A549 (cell line): ENCODE data around the gene PUS7. TPM values are rescaled to one million over a fixed set of nuclear protein-coding genes. Genes with fewer than 3 reads are reported as not detected.

Source experiments
- ATAC-seq, 2 experiments: fragments of 200-7000 bp in 1 of 2; fragments of >200 bp in 1 of 2; cut with Nextera tagmentation in 1 of 2; cut with Tn5 transposase in 1 of 2; 3 replicates each; pipeline versions ENCODE4 v1.8.0 to v1.9.1; 2018 to 2020; ENCODE audit warnings: mild to moderate bottlenecking in 1 of 2, moderate library complexity in 1 of 2
- CTCF ChIA-PET: fragments of 300-600 bp; sonication (Branson Sonifier 250); formaldehyde crosslinking; extraction: SDS; loops from one replicate; lab custom pipeline; 2021; ENCODE audit warnings: antibody characterized with exemption, inconsistent platforms; lab: Yijun Ruan, JAX
- POLR2A ChIA-PET: fragments of 350-600 bp; formaldehyde crosslinking; extraction: SDS; loops from one replicate; lab custom pipeline; 2021; ENCODE audit warnings: antibody characterized with exemption, inconsistent platforms; lab: Yijun Ruan, JAX
- DNase-seq, 2 experiments: peaks; one replicate each; pipeline versions ENCODE4 v3.0.0 to v3.0.0-alpha.2; 2011 to 2016; ENCODE audit warnings: low read depth in 1 of 2, low spot score in 1 of 2
- FAIRE-seq: peaks from 2 replicates; lab custom pipeline; 2011; peaks lifted over from hg19 to GRCh38; lab: Jason Lieb, UNC
- H3K27ac ChIP-seq, 2 experiments: fragments of >200 bp; sonication (Bioruptor Twin); formaldehyde crosslinking; 3 replicates each; pipeline ENCODE4 v1.5.1; 2016 to 2017
- H3K4me1 ChIP-seq: fragments of >200 bp; sonication (Bioruptor Twin); formaldehyde crosslinking; 3 replicates; pipeline ENCODE4 v1.6.1; 2016
- H3K4me2 ChIP-seq: fragments of >200 bp; sonication (Bioruptor Twin); formaldehyde crosslinking; 3 replicates; pipeline ENCODE4 v1.6.1; 2016
- H3K4me3 ChIP-seq: fragments of >200 bp; sonication (Bioruptor Twin); formaldehyde crosslinking; 3 replicates; pipeline ENCODE4 v1.5.1; 2016
- H3K9me3 ChIP-seq: fragments of >200 bp; sonication (Bioruptor Twin); formaldehyde crosslinking; 3 replicates; pipeline ENCODE4 v1.6.1; 2016
- BHLHE40 ChIP-seq: IDR thresholded peaks from 2 replicates; pipeline ENCODE4 v1.6.1; 2012; ENCODE audit warnings: low read depth, low read length, inconsistent platforms
- CBX8 ChIP-seq: fragments of 200-600 bp; sonication (generic); IDR thresholded peaks from 2 replicates; pipeline ENCODE4 v1.6.1; 2016
- CEBPB ChIP-seq, 2 experiments: fragments of >200 bp in 1 of 2; sonication (Bioruptor Twin) in 1 of 2; formaldehyde crosslinking in 1 of 2; IDR thresholded peaks; 2 replicates each; pipeline ENCODE4 v1.6.1; 2012 to 2016
- EHMT2 ChIP-seq: fragments of 200-600 bp; sonication (generic); IDR thresholded peaks from 2 replicates; pipeline ENCODE4 v1.6.1; 2016; ENCODE audit warnings: antibody characterized with exemption, low read depth, mild to moderate bottlenecking, moderate library complexity
- FOSL2 ChIP-seq, 2 experiments: fragments of 450-650 bp in 1 of 2; fragments of >200 bp in 1 of 2; sonication (Bioruptor Twin) in 1 of 2; formaldehyde crosslinking; IDR thresholded peaks; 2 replicates each; pipeline versions ENCODE4 v1.5.0 to v1.6.1; 2016 to 2020; ENCODE audit warnings: mild to moderate bottlenecking in 1 of 2, moderate library complexity in 1 of 2
- HEYL ChIP-seq: fragments of 250-450 bp; sonication (Bioruptor Pico); IDR thresholded peaks from 2 replicates; pipeline ENCODE4 v1.8.0; 2021; ENCODE audit warnings: mild to moderate bottlenecking, moderate library complexity
- HOXA7 ChIP-seq: fragments of 250-450 bp; sonication (Bioruptor Pico); IDR thresholded peaks from 2 replicates; pipeline ENCODE4 v1.5.0; 2020; ENCODE audit warnings: mild to moderate bottlenecking, moderate library complexity
- HOXB13 ChIP-seq: fragments of 250-450 bp; sonication (Bioruptor Pico); IDR thresholded peaks from 2 replicates; pipeline ENCODE4 v1.5.0; 2020; ENCODE audit warnings: low read depth, mild to moderate bottlenecking, moderate library complexity
- HOXB5 ChIP-seq: fragments of 250-450 bp; sonication (Bioruptor Pico); IDR thresholded peaks from 2 replicates; pipeline ENCODE4 v1.5.0; 2020; ENCODE audit warnings: mild to moderate bottlenecking, moderate library complexity
- JUN ChIP-seq, 2 experiments: fragments of >200 bp; sonication (Bioruptor Twin); formaldehyde crosslinking; IDR thresholded peaks; 2 replicates in 1 of 2; 3 replicates in 1 of 2; pipeline ENCODE4 v1.6.1; 2016 to 2017
- KDM1A ChIP-seq: fragments of 200-600 bp; sonication (generic); IDR thresholded peaks from 2 replicates; pipeline ENCODE4 v1.6.1; 2016; ENCODE audit warnings: low read depth, mild to moderate bottlenecking
- KDM5A ChIP-seq: fragments of 200-600 bp; sonication (generic); IDR thresholded peaks from 2 replicates; pipeline ENCODE4 v1.6.1; 2016; ENCODE audit warnings: antibody characterized with exemption, mild to moderate bottlenecking
- MAZ ChIP-seq: fragments of 150-350 bp; IDR thresholded peaks from 2 replicates; pipeline ENCODE4 v1.6.1; 2014; ENCODE audit warnings: antibody characterized with exemption, low read depth, low read length, borderline replicate concordance
- MYC ChIP-seq: IDR thresholded peaks from 2 replicates; pipeline ENCODE4 v1.6.1; 2012; ENCODE audit warnings: mild to moderate bottlenecking, inconsistent platforms, low read length, improper control_type of control experiment, borderline replicate concordance
- PHF8 ChIP-seq: fragments of 200-600 bp; sonication (generic); IDR thresholded peaks from 2 replicates; pipeline ENCODE4 v1.6.1; 2016; ENCODE audit warnings: low read depth, mild to moderate bottlenecking, antibody characterized with exemption, moderate library complexity, borderline replicate concordance
- RCOR1 ChIP-seq: fragments of 150-350 bp; IDR thresholded peaks from 2 replicates; pipeline ENCODE4 v1.6.1; 2014; ENCODE audit warnings: antibody characterized with exemption, low read length, low read depth
- SMC3 ChIP-seq: fragments of >200 bp; sonication (Bioruptor Twin); formaldehyde crosslinking; IDR thresholded peaks from 3 replicates; pipeline ENCODE4 v1.6.1; 2018; ENCODE audit warnings: inconsistent platforms
- TP53 ChIP-seq: fragments of 250-450 bp; sonication (Bioruptor Pico); IDR thresholded peaks from 2 replicates; pipeline ENCODE4 v1.5.0; 2021; ENCODE audit warnings: mild to moderate bottlenecking, moderate library complexity
- ZC3H11A ChIP-seq: fragments of 450-650 bp; IDR thresholded peaks from 2 replicates; pipeline ENCODE4 v1.6.1; 2014; ENCODE audit warnings: antibody characterized with exemption, mild to moderate bottlenecking
- ZFP36 ChIP-seq: fragments of 450-650 bp; IDR thresholded peaks from 2 replicates; pipeline ENCODE4 v1.6.1; 2014; ENCODE audit warnings: borderline replicate concordance; ENCODE audit not compliant: partially characterized antibody
- ZSCAN20 ChIP-seq: fragments of 250-450 bp; sonication (Bioruptor Pico); IDR thresholded peaks from 2 replicates; pipeline ENCODE4 v1.8.0; 2022; ENCODE audit warnings: mild to moderate bottlenecking, moderate library complexity
- WGBS: methylation state at CpG from one replicate; pipeline ENCODE4 v1.1.6; 2017; ENCODE audit errors: missing lambda C conversion rate; 5-methylcytosine and 5-hydroxymethylcytosine counted together
- polyA plus RNA-seq, 4 experiments: library from polyadenylated mRNA; depleted of rRNA in 3 of 4; stranded (reverse); fragments of >200 nt; fragmentation: RNase III in 1 of 4; extraction: RNeasy Plus Mini Kit Qiagen cat#74134 plus additional on column Dnase treatment in 1 of 4; gene quantifications; 2 replicates in 3 of 4; 3 replicates in 1 of 4; pipeline ENCODE4 v1.2.3, GENCODE V29; 2011 to 2017
- TF ChIP-seq, protein P1 (sequence below): IDR thresholded peaks from 2 replicates; pipeline ENCODE4 v1.6.1; 2012
- TF ChIP-seq, protein P2 (sequence below): IDR thresholded peaks from 2 replicates; pipeline ENCODE4 v1.6.1; 2012; ENCODE audit warnings: low read depth, borderline replicate concordance
- TF ChIP-seq, protein P3 (sequence below): fragments of 200-600 bp; sonication (generic); IDR thresholded peaks from 2 replicates; pipeline ENCODE4 v1.6.1; 2016; ENCODE audit warnings: antibody characterized with exemption, mild to moderate bottlenecking, moderate library complexity
- TF ChIP-seq, protein P4 (sequence below): fragments of >200 bp; sonication (Bioruptor Twin); formaldehyde crosslinking; IDR thresholded peaks from 3 replicates; pipeline ENCODE4 v1.6.1; 2016
- TF ChIP-seq, protein P5 (sequence below): fragments of 150-350 bp; IDR thresholded peaks from 2 replicates; pipeline ENCODE4 v1.6.1; 2014; ENCODE audit warnings: low read depth, mild to moderate bottlenecking, low read length
- TF ChIP-seq, protein P6 (sequence below): fragments of 250-450 bp; sonication (Bioruptor Pico); IDR thresholded peaks from 2 replicates; pipeline ENCODE4 v1.5.0; 2021; ENCODE audit warnings: mild to moderate bottlenecking, moderate library complexity, borderline replicate concordance

The PUS7 gene
- polyA plus RNA-seq, 2 of the 4 experiments (the other 2 are of a cell fraction) = 33.1 to 47.9 TPM

DNA sequence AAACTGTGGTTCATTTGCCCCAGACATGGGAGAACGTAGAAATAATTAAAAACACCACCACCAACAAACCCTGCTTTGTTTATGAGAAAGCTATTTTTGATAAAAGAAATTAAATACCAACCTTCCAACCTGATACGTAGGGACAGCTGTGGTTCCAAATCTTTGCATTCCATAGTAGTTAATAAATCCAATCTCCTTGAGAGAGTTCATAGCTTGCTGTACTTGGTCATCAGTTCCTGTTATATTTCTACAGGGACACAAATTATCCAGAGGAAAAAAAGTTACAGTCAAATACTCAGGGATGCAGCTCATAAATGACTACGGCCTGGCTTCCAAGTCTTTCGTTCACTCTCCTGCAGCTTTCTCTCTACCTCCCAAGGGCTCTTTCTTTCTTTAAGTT lies 41.1 kb downstream of the PUS7 start:
- POLR2A ChIA-PET = no interaction called here
- ATAC-seq = no peak
- no peak for FAIRE-seq
- H3K4me2 ChIP-seq = no peak overlapping the region
- no peak for DNase-seq
- no peak overlapping the region for H3K27ac ChIP-seq
- 94% methylated on average over 4 of the region's 4 CpGs for WGBS
- H3K4me3 ChIP-seq = no peak overlapping the region
- TF ChIP-seq HEYL (CRISPR knock-in tag) (no peak), MYC (no peak), ZC3H11A (no peak), KDM5A (no peak), RCOR1 (no peak), KDM1A (no peak), TP53 (CRISPR knock-in tag) (no peak), HOXB5 (CRISPR knock-in tag) (no peak), HOXA7 (CRISPR knock-in tag) (no peak), SMC3 (no peak)
- TF ChIP-seq, protein P1, sequence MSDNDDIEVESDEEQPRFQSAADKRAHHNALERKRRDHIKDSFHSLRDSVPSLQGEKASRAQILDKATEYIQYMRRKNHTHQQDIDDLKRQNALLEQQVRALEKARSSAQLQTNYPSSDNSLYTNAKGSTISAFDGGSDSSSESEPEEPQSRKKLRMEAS = no peak
- TF ChIP-seq, protein P2, sequence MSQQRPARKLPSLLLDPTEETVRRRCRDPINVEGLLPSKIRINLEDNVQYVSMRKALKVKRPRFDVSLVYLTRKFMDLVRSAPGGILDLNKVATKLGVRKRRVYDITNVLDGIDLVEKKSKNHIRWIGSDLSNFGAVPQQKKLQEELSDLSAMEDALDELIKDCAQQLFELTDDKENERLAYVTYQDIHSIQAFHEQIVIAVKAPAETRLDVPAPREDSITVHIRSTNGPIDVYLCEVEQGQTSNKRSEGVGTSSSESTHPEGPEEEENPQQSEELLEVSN = no peak
- no peaks in the 10 kb centered on the region for H3K4me1 ChIP-seq
- CTCF ChIA-PET = interaction anchor here (0.9 to 1.4 kb wide), 3 partner anchors 80 to 500 kb away, joined by 3 read pairs; no protein-coding TSS in a partner anchor
- H3K9me3 ChIP-seq = no peaks in the 10 kb centered on the region

DNA sequence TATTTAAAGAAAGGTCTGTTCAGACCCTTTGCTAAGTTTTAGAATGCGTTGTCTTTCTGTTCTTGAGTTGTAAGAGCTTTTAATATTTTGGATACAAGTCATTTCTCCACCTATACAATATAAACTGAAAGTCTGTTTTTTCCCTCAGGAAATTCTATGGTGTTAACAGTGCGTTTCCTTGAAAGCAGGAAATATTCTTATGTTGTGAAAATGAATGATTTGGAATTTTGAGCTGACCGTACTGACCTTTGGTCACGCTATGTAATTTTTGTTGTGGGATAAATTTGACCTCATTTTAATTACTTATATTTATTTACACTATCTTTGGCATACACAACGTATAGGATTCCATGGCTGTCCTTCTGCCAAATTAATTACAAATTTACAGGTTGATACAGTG lies 43.5 kb downstream of the PUS7 start:
- H3K27ac ChIP-seq = no peak overlapping the region
- H3K9me3 ChIP-seq = no peaks in the 10 kb centered on the region
- POLR2A ChIA-PET = no interaction called here
- 95% methylated on average over 5 of the region's 5 CpGs for WGBS
- no peak overlapping the region for H3K4me2 ChIP-seq
- CTCF ChIA-PET = interaction anchor here (1.0 kb wide), 1 partner anchor 24 kb away, joined by 3 read pairs; no protein-coding TSS in a partner anchor
- ATAC-seq = no peak
- no peak for FAIRE-seq
- H3K4me3 ChIP-seq = no peak overlapping the region
- H3K4me1 ChIP-seq = no peaks in the 10 kb centered on the region
- DNase-seq = no peak
- TF ChIP-seq, protein P1 = no peak
- TF ChIP-seq ZFP36 = no peak
- no peak for TF ChIP-seq BHLHE40
- TF ChIP-seq, protein P3, sequence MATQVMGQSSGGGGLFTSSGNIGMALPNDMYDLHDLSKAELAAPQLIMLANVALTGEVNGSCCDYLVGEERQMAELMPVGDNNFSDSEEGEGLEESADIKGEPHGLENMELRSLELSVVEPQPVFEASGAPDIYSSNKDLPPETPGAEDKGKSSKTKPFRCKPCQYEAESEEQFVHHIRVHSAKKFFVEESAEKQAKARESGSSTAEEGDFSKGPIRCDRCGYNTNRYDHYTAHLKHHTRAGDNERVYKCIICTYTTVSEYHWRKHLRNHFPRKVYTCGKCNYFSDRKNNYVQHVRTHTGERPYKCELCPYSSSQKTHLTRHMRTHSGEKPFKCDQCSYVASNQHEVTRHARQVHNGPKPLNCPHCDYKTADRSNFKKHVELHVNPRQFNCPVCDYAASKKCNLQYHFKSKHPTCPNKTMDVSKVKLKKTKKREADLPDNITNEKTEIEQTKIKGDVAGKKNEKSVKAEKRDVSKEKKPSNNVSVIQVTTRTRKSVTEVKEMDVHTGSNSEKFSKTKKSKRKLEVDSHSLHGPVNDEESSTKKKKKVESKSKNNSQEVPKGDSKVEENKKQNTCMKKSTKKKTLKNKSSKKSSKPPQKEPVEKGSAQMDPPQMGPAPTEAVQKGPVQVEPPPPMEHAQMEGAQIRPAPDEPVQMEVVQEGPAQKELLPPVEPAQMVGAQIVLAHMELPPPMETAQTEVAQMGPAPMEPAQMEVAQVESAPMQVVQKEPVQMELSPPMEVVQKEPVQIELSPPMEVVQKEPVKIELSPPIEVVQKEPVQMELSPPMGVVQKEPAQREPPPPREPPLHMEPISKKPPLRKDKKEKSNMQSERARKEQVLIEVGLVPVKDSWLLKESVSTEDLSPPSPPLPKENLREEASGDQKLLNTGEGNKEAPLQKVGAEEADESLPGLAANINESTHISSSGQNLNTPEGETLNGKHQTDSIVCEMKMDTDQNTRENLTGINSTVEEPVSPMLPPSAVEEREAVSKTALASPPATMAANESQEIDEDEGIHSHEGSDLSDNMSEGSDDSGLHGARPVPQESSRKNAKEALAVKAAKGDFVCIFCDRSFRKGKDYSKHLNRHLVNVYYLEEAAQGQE = no peak
- TF ChIP-seq, protein P2 = no peak
- TF ChIP-seq, protein P4, sequence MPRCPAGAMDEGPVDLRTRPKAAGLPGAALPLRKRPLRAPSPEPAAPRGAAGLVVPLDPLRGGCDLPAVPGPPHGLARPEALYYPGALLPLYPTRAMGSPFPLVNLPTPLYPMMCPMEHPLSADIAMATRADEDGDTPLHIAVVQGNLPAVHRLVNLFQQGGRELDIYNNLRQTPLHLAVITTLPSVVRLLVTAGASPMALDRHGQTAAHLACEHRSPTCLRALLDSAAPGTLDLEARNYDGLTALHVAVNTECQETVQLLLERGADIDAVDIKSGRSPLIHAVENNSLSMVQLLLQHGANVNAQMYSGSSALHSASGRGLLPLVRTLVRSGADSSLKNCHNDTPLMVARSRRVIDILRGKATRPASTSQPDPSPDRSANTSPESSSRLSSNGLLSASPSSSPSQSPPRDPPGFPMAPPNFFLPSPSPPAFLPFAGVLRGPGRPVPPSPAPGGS = no peak
- no peak for TF ChIP-seq PHF8
- no peak for TF ChIP-seq ZC3H11A
- TF ChIP-seq, protein P5, sequence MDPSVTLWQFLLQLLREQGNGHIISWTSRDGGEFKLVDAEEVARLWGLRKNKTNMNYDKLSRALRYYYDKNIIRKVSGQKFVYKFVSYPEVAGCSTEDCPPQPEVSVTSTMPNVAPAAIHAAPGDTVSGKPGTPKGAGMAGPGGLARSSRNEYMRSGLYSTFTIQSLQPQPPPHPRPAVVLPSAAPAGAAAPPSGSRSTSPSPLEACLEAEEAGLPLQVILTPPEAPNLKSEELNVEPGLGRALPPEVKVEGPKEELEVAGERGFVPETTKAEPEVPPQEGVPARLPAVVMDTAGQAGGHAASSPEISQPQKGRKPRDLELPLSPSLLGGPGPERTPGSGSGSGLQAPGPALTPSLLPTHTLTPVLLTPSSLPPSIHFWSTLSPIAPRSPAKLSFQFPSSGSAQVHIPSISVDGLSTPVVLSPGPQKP = no peak
- TF ChIP-seq TP53 (CRISPR knock-in tag) = no peak
- TF ChIP-seq MAZ = no peak
- TF ChIP-seq, protein P6, sequence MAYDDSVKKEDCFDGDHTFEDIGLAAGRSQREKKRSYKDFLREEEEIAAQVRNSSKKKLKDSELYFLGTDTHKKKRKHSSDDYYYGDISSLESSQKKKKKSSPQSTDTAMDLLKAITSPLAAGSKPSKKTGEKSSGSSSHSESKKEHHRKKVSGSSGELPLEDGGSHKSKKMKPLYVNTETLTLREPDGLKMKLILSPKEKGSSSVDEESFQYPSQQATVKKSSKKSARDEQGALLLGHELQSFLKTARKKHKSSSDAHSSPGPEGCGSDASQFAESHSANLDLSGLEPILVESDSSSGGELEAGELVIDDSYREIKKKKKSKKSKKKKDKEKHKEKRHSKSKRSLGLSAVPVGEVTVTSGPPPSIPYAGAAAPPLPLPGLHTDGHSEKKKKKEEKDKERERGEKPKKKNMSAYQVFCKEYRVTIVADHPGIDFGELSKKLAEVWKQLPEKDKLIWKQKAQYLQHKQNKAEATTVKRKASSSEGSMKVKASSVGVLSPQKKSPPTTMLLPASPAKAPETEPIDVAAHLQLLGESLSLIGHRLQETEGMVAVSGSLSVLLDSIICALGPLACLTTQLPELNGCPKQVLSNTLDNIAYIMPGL (CRISPR knock-in tag) = no peak
- TF ChIP-seq FOSL2 (IDR thresholded peaks at IDR 0.05) = no peak
- no peak for TF ChIP-seq FOSL2 (CRISPR knock-in tag; IDR thresholded peaks at IDR 0.05)
- no peak for TF ChIP-seq EHMT2
- TF ChIP-seq CBX8 = no peak
- TF ChIP-seq JUN (IDR thresholded peaks at IDR 0.05) = no peak
- no peak for TF ChIP-seq ZSCAN20 (CRISPR knock-in tag)
- TF ChIP-seq HOXB5 (CRISPR knock-in tag) = no peak
- TF ChIP-seq CEBPB (IDR thresholded peaks at IDR 0.05) = no peak
- TF ChIP-seq HOXB13 (CRISPR knock-in tag) = no peak
